Measurements from ENCODE around the gene NEK5.
"Not testable (repeated sequence)": the region's sequence is repeated elsewhere in the genome, so short reads cannot be mapped to it uniquely, and the experiment has no call there.

Gene NEK5

GRCh38 chr13:52118595-52118994, 10.3 kb downstream of the NEK5 start:
- DNase-seq (ENCODE audit: low read depth in 2 of 2) = no peak
- TF ChIP-seq CTCF (IDR thresholded peaks at IDR 0.05; ENCODE audit: low read depth, low read length) = no peak
- H3K4me3 ChIP-seq (replicated peaks in 1 of 2; ENCODE audit: low read depth in 2 of 2, low read length in 2 of 2) = no peak overlapping the region

GRCh38 chr13:52118095-52118494, 10.8 kb downstream of the NEK5 start:
- no peak for DNase-seq (ENCODE audit: low read depth in 2 of 2)
- no peak overlapping the region for H3K4me3 ChIP-seq (replicated peaks in 1 of 2; ENCODE audit: low read depth in 2 of 2, low read length in 2 of 2)
- TF ChIP-seq CTCF (IDR thresholded peaks at IDR 0.05; ENCODE audit: low read depth, low read length) = no peak

- H3K4me3 ChIP-seq (replicated peaks in 1 of 2; ENCODE audit: low read depth in 2 of 2, low read length in 2 of 2) = no peak overlapping the region
- no peak for TF ChIP-seq CTCF (IDR thresholded peaks at IDR 0.05; ENCODE audit: low read depth, low read length)
- DNase-seq (ENCODE audit: low read depth in 2 of 2) = peak in 1 of 2 donors; percentile 1
Observed at GRCh38 chr13:52112591-52112990, 16.3 kb downstream of the NEK5 start.

- no peak for TF ChIP-seq CTCF (IDR thresholded peaks at IDR 0.05; ENCODE audit: low read depth, low read length)
- no peak overlapping the region for H3K4me3 ChIP-seq (replicated peaks in 1 of 2; ENCODE audit: low read depth in 2 of 2, low read length in 2 of 2)
- no peak for DNase-seq (ENCODE audit: low read depth in 2 of 2)
Observed at GRCh38 chr13:52109116-52109670, 19.7 kb downstream of the NEK5 start.

GRCh38 chr13:52105841-52106240, 23.0 kb downstream of the NEK5 start:
- H3K4me3 ChIP-seq (replicated peaks in 1 of 2; ENCODE audit: low read depth in 2 of 2, low read length in 2 of 2) = no peak overlapping the region
- no peak for DNase-seq (ENCODE audit: low read depth in 2 of 2)
- no peak for TF ChIP-seq CTCF (IDR thresholded peaks at IDR 0.05; ENCODE audit: low read depth, low read length)

- TF ChIP-seq CTCF (IDR thresholded peaks at IDR 0.05; ENCODE audit: low read depth, low read length) = no peak
- DNase-seq (ENCODE audit: low read depth in 2 of 2) = peak; percentile 21 to 52
- H3K4me3 ChIP-seq (replicated peaks in 1 of 2; ENCODE audit: low read depth in 2 of 2, low read length in 2 of 2) = no peak overlapping the region
Observed at GRCh38 chr13:52104624-52105023, 24.2 kb downstream of the NEK5 start.

GRCh38 chr13:52103386-52103785, 25.5 kb downstream of the NEK5 start:
- no peak for DNase-seq (ENCODE audit: low read depth in 2 of 2)
- TF ChIP-seq CTCF (IDR thresholded peaks at IDR 0.05; ENCODE audit: low read depth, low read length) = no peak
- no peak overlapping the region for H3K4me3 ChIP-seq (replicated peaks in 1 of 2; ENCODE audit: low read depth in 2 of 2, low read length in 2 of 2)

- not testable (repeated sequence) for H3K4me3 ChIP-seq (replicated peaks in 1 of 2; ENCODE audit: low read depth in 2 of 2, low read length in 2 of 2); DNase-seq (ENCODE audit: low read depth in 2 of 2)
Observed at GRCh38 chr13:52102423-52102822, 26.4 kb downstream of the NEK5 start.
